HepG2 (cell line): ENCODE results near the gene PIGN. TPM values are rescaled to one million over a fixed set of nuclear protein-coding genes. Genes with fewer than 3 reads are reported as not detected.

Experiments used
- ATF3 ChIP-seq: sonication (generic); formaldehyde crosslinking; IDR thresholded peaks from 2 replicates; pipeline ENCODE4 v1.4.0; 2020; ENCODE audit warnings: missing genetic modification reagents
- BCLAF1 ChIP-seq: fragments of 450-650 bp; IDR thresholded peaks from 2 replicates; pipeline ENCODE4 v1.6.1; 2017; ENCODE audit warnings: mild to moderate bottlenecking
- CBFB ChIP-seq: sonication (generic); formaldehyde crosslinking; IDR thresholded peaks from 2 replicates; pipeline ENCODE4 v1.4.0; 2020; ENCODE audit warnings: missing genetic modification reagents
- GATAD1 ChIP-seq: IDR thresholded peaks from 2 replicates; pipeline ENCODE4 v1.6.1; 2016; ENCODE audit warnings: missing genetic modification reagents, missing compliant biosample characterization
- GFI1 ChIP-seq: sonication (generic); formaldehyde crosslinking; IDR thresholded peaks from 2 replicates; pipeline ENCODE4 v1.5.0; 2020; ENCODE audit warnings: missing genetic modification reagents, mild to moderate bottlenecking, borderline replicate concordance
- GZF1 ChIP-seq: sonication (generic); formaldehyde crosslinking; IDR thresholded peaks from 2 replicates; pipeline ENCODE4 v1.5.1; 2020; ENCODE audit warnings: mild to moderate bottlenecking, missing genetic modification reagents
- IRF9 ChIP-seq: sonication (generic); formaldehyde crosslinking; IDR thresholded peaks from 2 replicates; pipeline ENCODE4 v1.8.0; 2022; ENCODE audit warnings: missing genetic modification reagents, mild to moderate bottlenecking, borderline replicate concordance
- KLF6 ChIP-seq: IDR thresholded peaks from 2 replicates; pipeline ENCODE4 v1.8.0; 2016; ENCODE audit warnings: missing biosample characterization, missing genetic modification reagents
- LCORL ChIP-seq, 2 experiments: fragments of 450-650 bp in 1 of 2; sonication (generic) in 1 of 2; formaldehyde crosslinking in 1 of 2; IDR thresholded peaks; 2 replicates each; pipeline versions ENCODE4 v1.5.0 to v1.6.1; 2017 to 2020; ENCODE audit warnings: antibody characterized with exemption in 1 of 2, missing genetic modification reagents in 1 of 2
- MIXL1 ChIP-seq: IDR thresholded peaks from 2 replicates; pipeline ENCODE4 v1.6.1; 2016
- MNT ChIP-seq: fragments of 450-650 bp; IDR thresholded peaks from 2 replicates; pipeline ENCODE4 v1.6.1; 2016
- PTBP1 ChIP-seq: fragments of 200-400 bp; formaldehyde crosslinking; IDR thresholded peaks from 2 replicates; pipeline ENCODE4 v1.6.1; 2018; ENCODE audit warnings: low read length, low read depth; ENCODE audit not compliant: poor library complexity, severe bottlenecking
- TBL1XR1 ChIP-seq: fragments of 150-350 bp; IDR thresholded peaks from 2 replicates; pipeline ENCODE4 v1.6.1; 2014; ENCODE audit warnings: borderline replicate concordance, low read length; ENCODE audit not compliant: partially characterized antibody
- ZBTB8A ChIP-seq: sonication (generic); formaldehyde crosslinking; IDR thresholded peaks from 2 replicates; pipeline ENCODE4 v1.4.0; 2020; ENCODE audit warnings: mild to moderate bottlenecking, low read depth, missing genetic modification reagents, borderline replicate concordance
- ZNF33B ChIP-seq: sonication (generic); formaldehyde crosslinking; IDR thresholded peaks from 2 replicates; pipeline ENCODE4 v1.5.1; 2020; ENCODE audit warnings: mild to moderate bottlenecking, missing genetic modification reagents
- ZNF496 ChIP-seq: sonication (generic); formaldehyde crosslinking; IDR thresholded peaks from 2 replicates; pipeline ENCODE4 v1.8.1; 2023; ENCODE audit warnings: mild to moderate bottlenecking, moderate library complexity, missing genetic modification reagents; ENCODE audit not compliant: insufficient replicate concordance
- ZNF546 ChIP-seq: sonication (generic); formaldehyde crosslinking; conservative IDR thresholded peaks from 2 replicates; pipeline ENCODE4 v1.8.1; 2023; ENCODE audit warnings: mild to moderate bottlenecking, missing genetic modification reagents
- ZNF557 ChIP-seq: sonication (generic); formaldehyde crosslinking; IDR thresholded peaks from 2 replicates; pipeline ENCODE4 v1.4.0; 2020; ENCODE audit warnings: missing genetic modification reagents
- ZNF558 ChIP-seq: sonication (generic); formaldehyde crosslinking; IDR thresholded peaks from 2 replicates; pipeline ENCODE4 v1.9.0; 2022; ENCODE audit warnings: mild to moderate bottlenecking, missing genetic modification reagents, borderline replicate concordance
- ZNF580 ChIP-seq: IDR thresholded peaks from 2 replicates; pipeline ENCODE4 v1.6.1; 2016; ENCODE audit warnings: low read depth, borderline replicate concordance
- ZNF616 ChIP-seq: sonication (generic); formaldehyde crosslinking; IDR thresholded peaks from 2 replicates; pipeline ENCODE4 v1.5.0; 2020; ENCODE audit warnings: low read depth, mild to moderate bottlenecking, missing genetic modification reagents
- ZNF740 ChIP-seq: sonication (generic); formaldehyde crosslinking; IDR thresholded peaks from 2 replicates; pipeline ENCODE4 v1.4.0; 2020; ENCODE audit warnings: missing genetic modification reagents
- polyA plus RNA-seq, 8 experiments: library from polyadenylated mRNA; depleted of rRNA in 3 of 8; stranded (reverse) in 7 of 8; unstranded in 1 of 8; fragments of >200 nt; fragmentation: Illumina TruSeq in 4 of 8; extraction: Trizol in 4 of 8; gene quantifications; 2 replicates each; pipeline versions ENCODE4 v1.2.1 to v1.2.3, GENCODE V29; 2011 to 2016; ENCODE audit warnings: low read depth in 4 of 8, missing spikeins in 1 of 8, mixed read lengths in 1 of 8; ENCODE audit not compliant: insufficient read depth in 1 of 8
- total RNA-seq, 5 experiments: library from RNA; depleted of rRNA; stranded (reverse); fragments of >200 nt; fragmentation: Illumina TruSeq; extraction: Trizol; gene quantifications; 2 replicates each; pipeline ENCODE4 v1.2.3, GENCODE V29; 2016; ENCODE audit warnings: low read depth in 1 of 5

The PIGN gene
- total and polyA plus RNA-seq, 2 of the 13 experiments (the other 11 are each of a cell fraction or from before 2014, with no cell fraction given), result 15.5 to 33.6 TPM

GRCh38 chr18:62186774-62187542 is at the start of gene PIGN, which contains the start of gene RELCH (continued):
- no peak for TF ChIP-seq ZNF616 (CRISPR knock-in tag)
- TF ChIP-seq ZNF740 (CRISPR knock-in tag), result no peak
- TF ChIP-seq BCLAF1, result no peak
- TF ChIP-seq MNT, result peak; percentile 30
- TF ChIP-seq GZF1 (CRISPR knock-in tag), result no peak
- 0 out of 2 replicates have a peak, but pooled peaks have one; percentile 48 for TF ChIP-seq ZBTB8A
- TF ChIP-seq GFI1 (CRISPR knock-in tag), result no peak
- no peak for TF ChIP-seq ZNF558 (CRISPR knock-in tag)
- peak; percentile 46 for TF ChIP-seq KLF6 (CRISPR knock-in tag)
- no peak for TF ChIP-seq ZNF496 (CRISPR knock-in tag)
- TF ChIP-seq ZNF546 (CRISPR knock-in tag), result no peak
- TF ChIP-seq GATAD1 (CRISPR knock-in tag), result peak; percentile 79
- no peak for TF ChIP-seq TBL1XR1
- TF ChIP-seq CBFB, result no peak
- TF ChIP-seq ZNF33B (CRISPR knock-in tag), result no peak
- TF ChIP-seq ZNF580, result no peak; the same call in 1 of the 2 replicates
- TF ChIP-seq LCORL (IDR thresholded peaks at IDR 0.05), result no peak
- no peak; the same call in 1 of the 2 replicates for TF ChIP-seq LCORL (CRISPR knock-in tag; IDR thresholded peaks at IDR 0.05)
- TF ChIP-seq PTBP1, result no peak
- no peak for TF ChIP-seq MIXL1 (CRISPR knock-in tag)
- TF ChIP-seq IRF9 (CRISPR knock-in tag), result no peak
- TF ChIP-seq ATF3 (CRISPR knock-in tag), result 0 out of 2 replicates have a peak, but pooled peaks have one; percentile 30
- TF ChIP-seq ZNF557 (CRISPR knock-in tag), result no peak
